Measurements from ENCODE around the gene PTPN1.

Gene PTPN1

DNA sequence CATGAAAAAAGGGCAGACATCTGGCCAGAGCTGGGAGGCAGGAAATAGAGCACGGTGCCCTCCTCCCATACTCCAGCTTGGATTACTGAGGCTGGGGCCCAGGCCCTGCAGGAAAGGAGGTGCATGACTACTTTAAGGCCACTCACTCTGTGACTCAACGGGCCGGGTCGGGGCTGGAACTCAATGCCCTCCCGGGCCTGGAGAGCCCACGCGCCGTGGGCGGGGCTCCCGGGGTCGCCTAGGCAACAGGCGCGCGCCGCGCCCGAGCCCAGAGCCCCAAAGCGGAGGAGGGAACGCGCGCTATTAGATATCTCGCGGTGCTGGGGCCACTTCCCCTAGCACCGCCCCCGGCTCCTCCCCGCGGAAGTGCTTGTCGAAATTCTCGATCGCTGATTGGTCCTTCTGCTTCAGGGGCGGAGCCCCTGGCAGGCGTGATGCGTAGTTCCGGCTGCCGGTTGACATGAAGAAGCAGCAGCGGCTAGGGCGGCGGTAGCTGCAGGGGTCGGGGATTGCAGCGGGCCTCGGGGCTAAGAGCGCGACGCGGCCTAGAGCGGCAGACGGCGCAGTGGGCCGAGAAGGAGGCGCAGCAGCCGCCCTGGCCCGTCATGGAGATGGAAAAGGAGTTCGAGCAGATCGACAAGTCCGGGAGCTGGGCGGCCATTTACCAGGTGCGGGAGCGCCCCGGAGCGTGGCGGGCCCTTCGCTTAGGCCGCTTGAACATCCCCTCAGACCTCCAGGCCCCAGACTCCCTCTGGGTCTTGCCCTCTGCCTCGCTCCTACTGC lies at the start of gene PTPN1:
Gene PTPN1 (plus strand): TSS at position 461 of the 783 bp plus-strand sequence. CDS start 145 bp downstream, at position 606.
- Mint-ChIP-seq H3K36me3 (ENCODE audit: low read depth) (peaks cover 14% of the 10 kb centered on the region), H3K4me1 (ENCODE audit: low read depth) (peaks cover 41% of the 10 kb centered on the region), H3K9me3 (no peaks in the 10 kb centered on the region), H3K27ac (peak within 1 kb of the TSS; percentile 96), H3K27me3 (ENCODE audit: low read depth) (no peaks in the 10 kb centered on the region), H3K4me3 (peak within 1 kb of the TSS; percentile 97)

GRCh38 chr20:50460608-50461267 lies 49.4 kb upstream of the PTPN1 start:
- H3K36me3 Mint-ChIP-seq (ENCODE audit: low read depth), result no peaks in the 10 kb centered on the region
- no peak overlapping the region for H3K4me3 Mint-ChIP-seq
- peaks cover 9% of the 10 kb centered on the region for H3K27me3 Mint-ChIP-seq (ENCODE audit: low read depth)
- no peak overlapping the region for H3K27ac Mint-ChIP-seq
- no peaks in the 10 kb centered on the region for H3K9me3 Mint-ChIP-seq
- peaks cover 15% of the 10 kb centered on the region for H3K4me1 Mint-ChIP-seq (ENCODE audit: low read depth)

- Mint-ChIP-seq H3K27ac (no peak overlapping the region), H3K36me3 (ENCODE audit: low read depth) (no peaks in the 10 kb centered on the region), H3K4me3 (no peak overlapping the region), H3K27me3 (ENCODE audit: low read depth) (peaks cover 9% of the 10 kb centered on the region), H3K9me3 (no peaks in the 10 kb centered on the region), H3K4me1 (ENCODE audit: low read depth) (peaks cover 13% of the 10 kb centered on the region)
Measured at GRCh38 chr20:50462093-50462690, 48.0 kb upstream of the PTPN1 start.

DNA sequence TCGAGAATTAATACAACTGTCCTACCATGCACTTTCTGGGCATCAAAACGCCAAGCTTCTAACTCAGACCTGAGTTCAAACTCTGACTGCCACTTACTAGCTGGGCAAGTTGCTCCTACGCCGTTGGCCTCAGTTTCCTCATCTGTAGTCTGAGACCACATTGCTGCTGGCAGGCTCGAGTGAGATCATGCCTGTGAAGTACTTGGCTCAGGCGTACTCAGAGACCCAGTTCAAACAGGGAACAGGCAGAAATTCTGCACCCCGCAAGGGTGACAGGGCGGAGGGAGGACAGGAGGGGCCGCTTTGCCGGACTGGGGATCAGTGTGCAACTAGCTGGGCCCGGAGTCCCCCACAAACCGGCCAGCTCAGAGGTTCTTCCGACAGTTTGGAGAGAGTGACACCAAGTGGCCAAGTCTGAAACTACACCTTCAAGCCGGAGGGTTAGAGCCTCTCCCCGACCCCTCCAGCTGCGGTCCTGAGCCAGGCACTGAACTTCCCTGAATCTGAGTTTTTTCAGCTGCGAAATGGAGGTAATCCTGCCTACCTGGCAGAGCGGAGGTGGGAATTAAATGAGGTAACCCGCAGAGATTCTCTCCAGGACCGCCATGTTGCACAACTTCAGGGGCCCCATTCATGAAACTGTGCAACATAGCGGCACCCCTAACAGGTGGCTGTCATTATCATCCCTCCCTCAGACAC lies 46.0 kb upstream of the PTPN1 start:
- Mint-ChIP-seq H3K9me3 (no peaks in the 10 kb centered on the region), H3K4me1 (ENCODE audit: low read depth) (peaks cover 11% of the 10 kb centered on the region), H3K36me3 (ENCODE audit: low read depth) (no peaks in the 10 kb centered on the region), H3K27me3 (ENCODE audit: low read depth) (peaks cover 3% of the 10 kb centered on the region), H3K27ac (no peak overlapping the region), H3K4me3 (no peak overlapping the region)

DNA sequence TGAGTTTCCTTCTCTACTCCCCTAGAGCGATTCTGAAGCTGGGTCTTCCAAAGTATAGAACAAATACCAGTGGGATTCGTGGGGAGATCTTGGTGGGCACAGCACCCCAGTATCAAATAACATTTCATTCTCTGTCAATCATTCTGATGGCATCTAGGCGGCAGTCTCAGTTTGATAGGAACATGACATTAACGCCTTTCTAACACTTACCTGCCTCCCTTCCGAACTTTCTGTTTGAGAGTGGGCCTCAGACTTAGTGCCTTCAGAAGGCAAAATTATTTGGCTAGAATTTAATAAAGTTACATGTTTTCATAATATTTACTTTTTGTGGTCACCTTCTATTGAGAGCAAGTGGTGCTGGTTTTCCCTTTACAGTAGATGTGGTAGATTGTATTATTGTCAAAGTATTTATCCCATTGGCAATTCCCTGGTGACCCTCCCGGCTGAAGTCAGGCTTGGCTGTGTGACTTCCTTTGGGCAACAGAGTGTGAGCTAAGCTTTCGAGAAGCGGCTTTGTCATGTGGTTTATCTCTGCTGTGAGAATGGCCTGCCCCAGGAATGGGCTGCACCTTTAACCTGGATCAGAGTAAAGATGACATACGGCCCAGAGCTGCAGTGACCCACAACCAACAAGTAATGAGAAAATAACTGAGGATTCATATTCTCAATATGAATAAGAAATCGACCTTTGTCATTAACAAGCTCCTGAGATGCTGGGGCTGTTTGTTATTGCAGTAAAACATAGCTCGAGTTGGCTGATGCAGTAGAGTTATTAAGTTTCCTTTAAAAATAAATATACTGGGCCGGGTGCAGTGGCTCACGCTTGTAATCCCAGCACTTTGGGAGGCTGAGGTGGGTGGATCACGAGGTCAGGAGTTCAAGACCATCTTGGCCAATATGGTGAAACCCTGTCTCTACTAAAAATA lies 45.2 kb upstream of the PTPN1 start:
- no peaks in the 10 kb centered on the region for H3K9me3 Mint-ChIP-seq
- H3K27ac Mint-ChIP-seq, result no peak overlapping the region
- no peaks in the 10 kb centered on the region for H3K36me3 Mint-ChIP-seq (ENCODE audit: low read depth)
- no peak overlapping the region for H3K4me3 Mint-ChIP-seq
- H3K27me3 Mint-ChIP-seq (ENCODE audit: low read depth), result no peaks in the 10 kb centered on the region
- peaks cover 8% of the 10 kb centered on the region for H3K4me1 Mint-ChIP-seq (ENCODE audit: low read depth)

DNA sequence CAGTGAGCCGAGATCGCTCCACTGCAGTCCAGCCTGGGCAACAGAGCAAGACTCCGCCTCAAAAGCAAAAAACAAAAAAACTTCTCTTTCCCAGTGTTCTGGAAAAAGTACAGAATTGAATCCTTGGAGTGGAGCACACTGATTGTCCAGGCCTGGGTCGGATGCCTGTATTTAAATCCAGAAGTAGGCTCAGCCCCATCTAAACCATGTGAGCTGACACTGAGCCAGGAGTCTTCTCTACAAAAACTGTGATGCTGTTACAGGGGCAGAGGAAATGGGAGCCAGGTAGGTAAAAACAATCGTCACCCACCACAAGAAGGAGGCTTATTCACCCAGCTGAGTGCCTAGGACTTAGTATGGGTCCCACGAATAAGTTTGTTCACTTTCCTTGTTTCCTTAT lies 43.0 kb upstream of the PTPN1 start:
- Mint-ChIP-seq H3K27ac (no peak overlapping the region), H3K9me3 (no peaks in the 10 kb centered on the region), H3K36me3 (ENCODE audit: low read depth) (no peaks in the 10 kb centered on the region), H3K4me1 (ENCODE audit: low read depth) (peaks cover 11% of the 10 kb centered on the region), H3K4me3 (no peak overlapping the region), H3K27me3 (ENCODE audit: low read depth) (peaks cover 3% of the 10 kb centered on the region)

GRCh38 chr20:50467718-50468356 lies 42.3 kb upstream of the PTPN1 start:
- no peaks in the 10 kb centered on the region for H3K36me3 Mint-ChIP-seq (ENCODE audit: low read depth)
- no peak overlapping the region for H3K27ac Mint-ChIP-seq
- no peak overlapping the region for H3K4me3 Mint-ChIP-seq
- H3K9me3 Mint-ChIP-seq, result no peaks in the 10 kb centered on the region
- peaks cover 3% of the 10 kb centered on the region for H3K27me3 Mint-ChIP-seq (ENCODE audit: low read depth)
- peaks cover 11% of the 10 kb centered on the region for H3K4me1 Mint-ChIP-seq (ENCODE audit: low read depth)

- Mint-ChIP-seq H3K9me3 (no peaks in the 10 kb centered on the region), H3K27me3 (ENCODE audit: low read depth) (peaks cover 3% of the 10 kb centered on the region), H3K36me3 (ENCODE audit: low read depth) (no peaks in the 10 kb centered on the region), H3K4me1 (ENCODE audit: low read depth) (peaks cover 11% of the 10 kb centered on the region), H3K27ac (no peak overlapping the region), H3K4me3 (no peak overlapping the region)
Measured at GRCh38 chr20:50468378-50468798, 41.8 kb upstream of the PTPN1 start.

- Mint-ChIP-seq H3K9me3 (no peaks in the 10 kb centered on the region), H3K4me3 (no peak overlapping the region), H3K4me1 (ENCODE audit: low read depth) (peaks cover 10% of the 10 kb centered on the region), H3K36me3 (ENCODE audit: low read depth) (no peaks in the 10 kb centered on the region), H3K27me3 (ENCODE audit: low read depth) (peaks cover 3% of the 10 kb centered on the region), H3K27ac (no peak overlapping the region)
Measured at GRCh38 chr20:50469176-50469723, 40.9 kb upstream of the PTPN1 start.

DNA sequence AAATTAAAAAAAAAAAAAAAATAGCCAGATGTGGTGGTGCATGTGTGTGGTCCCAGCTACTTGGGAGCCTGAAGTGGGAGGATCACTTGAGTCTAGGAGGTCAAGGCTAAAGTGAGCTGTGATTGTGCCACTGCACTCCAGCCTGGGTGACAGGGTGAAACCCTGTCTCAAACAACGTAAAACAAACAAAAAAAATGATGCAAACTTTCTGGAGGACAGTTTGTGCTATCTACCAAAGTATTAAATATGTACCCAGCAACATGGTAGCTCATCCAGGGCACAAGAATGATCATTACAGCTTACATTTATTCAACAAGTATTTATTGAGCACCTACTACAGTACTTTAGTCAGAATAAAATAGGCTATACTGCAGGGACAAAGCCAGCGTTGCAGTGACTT lies 40.4 kb upstream of the PTPN1 start:
- Mint-ChIP-seq H3K4me1 (ENCODE audit: low read depth) (peaks cover 8% of the 10 kb centered on the region), H3K36me3 (ENCODE audit: low read depth) (no peaks in the 10 kb centered on the region), H3K9me3 (no peaks in the 10 kb centered on the region), H3K4me3 (no peak overlapping the region), H3K27ac (no peak overlapping the region), H3K27me3 (ENCODE audit: low read depth) (peaks cover 3% of the 10 kb centered on the region)

DNA sequence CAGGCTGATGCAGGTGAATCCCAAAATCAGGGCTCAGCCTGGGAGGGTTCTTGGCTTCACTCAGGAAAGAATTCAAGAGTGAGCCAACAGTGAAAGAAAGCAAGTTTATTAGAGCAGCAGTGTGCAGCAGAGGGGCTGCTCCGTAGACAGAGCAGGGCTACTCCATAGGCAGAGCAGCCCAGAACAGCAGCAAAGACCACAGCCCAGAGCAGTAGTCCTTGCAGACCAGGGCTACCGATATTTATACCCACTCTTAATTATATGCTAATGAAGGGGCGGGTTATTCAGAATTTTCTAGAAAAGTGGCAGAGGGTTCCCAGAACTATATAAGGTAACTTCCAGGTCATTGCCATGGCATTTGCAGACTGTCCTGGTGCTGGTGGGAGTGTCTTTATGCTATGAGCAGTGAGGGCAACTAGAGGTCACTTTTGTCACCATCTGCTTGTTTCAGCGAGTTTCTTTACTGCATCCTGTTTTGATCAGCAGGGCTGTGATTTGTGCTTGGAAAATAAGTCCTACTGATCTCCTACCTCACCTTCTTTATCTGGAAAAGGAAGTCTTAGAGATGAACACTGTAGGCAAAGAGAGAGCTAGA lies 39.8 kb upstream of the PTPN1 start:
- Mint-ChIP-seq H3K4me1 (ENCODE audit: low read depth) (peaks cover 8% of the 10 kb centered on the region), H3K4me3 (no peak overlapping the region), H3K9me3 (no peaks in the 10 kb centered on the region), H3K36me3 (ENCODE audit: low read depth) (no peaks in the 10 kb centered on the region), H3K27ac (no peak overlapping the region), H3K27me3 (ENCODE audit: low read depth) (peaks cover 3% of the 10 kb centered on the region)

GRCh38 chr20:50471231-50471630 lies 39.0 kb upstream of the PTPN1 start:
- no peaks in the 10 kb centered on the region for H3K9me3 Mint-ChIP-seq

More at GRCh38 chr20:50471231-50471630, 39.0 kb upstream of the PTPN1 start:
- Mint-ChIP-seq H3K27me3 (ENCODE audit: low read depth) (peaks cover 3% of the 10 kb centered on the region), H3K4me1 (ENCODE audit: low read depth) (peaks cover 11% of the 10 kb centered on the region), H3K27ac (no peak overlapping the region), H3K4me3 (no peak overlapping the region), H3K36me3 (ENCODE audit: low read depth) (no peaks in the 10 kb centered on the region)

Data from T-helper 1 cell treated with Interleukin-12 subunit alpha and Interleukin-12 subunit beta and Interleukin-4 antibody, amounts not matched to agents 30 μg/mL and 1 μg/mL, for 36 hours (primary cell).